ENCODE measurements around the gene SAXO1.

Gene SAXO1

GRCh38 chr9:18881758-18882157 is 151.3 kb downstream of the SAXO1 start:
- Histone ChIP-seq H3K9me3 (ENCODE audit: control extremely low read depth in 1 of 5, control insufficient read depth in 4 of 5, insufficient read depth in 2 of 5, low read depth in 1 of 5, low read length in 4 of 5) (peaks cover 0 to 4% (median 0%) of the 10 kb centered on the region in 5 experiments), H3K4me3 (ENCODE audit: control insufficient read depth in 1 of 7, extremely low read depth in 1 of 7, insufficient read depth in 4 of 7, low read depth in 2 of 7, low read length in 6 of 7) (no peak overlapping the region), H3K27me3 (replicated peaks in 2 of 5; ENCODE audit: control insufficient read depth in 4 of 5, insufficient read depth in 5 of 5, low read length in 4 of 5) (peaks cover 0 to 3% (median 0%) of the 10 kb centered on the region in 5 experiments), H3K4me1 (ENCODE audit: control extremely low read depth in 1 of 4, control insufficient read depth in 4 of 4, insufficient read depth in 4 of 4, low read length in 3 of 4) (no peaks in the 10 kb centered on the region), H3K27ac (ENCODE audit: insufficient read depth in 1 of 2, low read depth in 1 of 2, low read length in 2 of 2, poor library complexity in 1 of 2, severe bottlenecking in 2 of 2) (no peak overlapping the region), H3K36me3 (ENCODE audit: control insufficient read depth in 4 of 4, insufficient read depth in 4 of 4, low read length in 3 of 4) (no peaks in the 10 kb centered on the region)
- ChIA-PET POLR2A (no interaction called here), CTCF (no interaction called here)
- no CpG with 5 or more reads among the region's 2 CpGs for WGBS (ENCODE audit: insufficient coverage)
- DNase-seq, result no peak

DNA sequence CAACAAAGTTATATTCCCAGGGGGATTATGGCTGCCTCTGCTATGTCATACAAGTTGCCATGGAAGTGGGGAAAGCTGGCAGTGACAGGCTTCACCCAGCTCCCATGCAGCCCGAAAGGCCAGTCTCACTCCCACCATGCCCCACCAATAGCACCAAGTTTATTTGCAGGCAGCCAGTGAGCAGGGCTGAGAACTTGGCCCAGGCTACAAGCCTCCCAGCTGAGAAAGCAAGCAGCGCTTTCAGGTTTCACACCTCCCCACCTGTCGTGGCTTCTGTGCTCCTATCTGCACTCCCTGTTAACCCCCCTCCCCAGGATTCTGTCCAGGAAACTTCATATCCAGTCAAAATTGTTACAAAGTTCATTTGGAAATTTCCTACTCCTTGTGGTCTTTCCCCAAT is 155.0 kb downstream of the SAXO1 start:
- Histone ChIP-seq H3K27ac (ENCODE audit: insufficient read depth in 1 of 2, low read depth in 1 of 2, low read length in 2 of 2, poor library complexity in 1 of 2, severe bottlenecking in 2 of 2) (no peak overlapping the region), H3K27me3 (replicated peaks in 2 of 5; ENCODE audit: control insufficient read depth in 4 of 5, insufficient read depth in 5 of 5, low read length in 4 of 5) (peaks cover 0 to 3% (median 0%) of the 10 kb centered on the region in 5 experiments), H3K36me3 (ENCODE audit: control insufficient read depth in 4 of 4, insufficient read depth in 4 of 4, low read length in 3 of 4) (no peaks in the 10 kb centered on the region), H3K9me3 (ENCODE audit: control extremely low read depth in 1 of 5, control insufficient read depth in 4 of 5, insufficient read depth in 2 of 5, low read depth in 1 of 5, low read length in 4 of 5) (peaks cover 0 to 3% (median 0%) of the 10 kb centered on the region in 5 experiments), H3K4me1 (ENCODE audit: control extremely low read depth in 1 of 4, control insufficient read depth in 4 of 4, insufficient read depth in 4 of 4, low read length in 3 of 4) (no peaks in the 10 kb centered on the region), H3K4me3 (ENCODE audit: control insufficient read depth in 1 of 7, extremely low read depth in 1 of 7, insufficient read depth in 4 of 7, low read depth in 2 of 7, low read length in 6 of 7) (no peak overlapping the region)
- 95% methylated on average over 3 of the region's 3 CpGs for WGBS (ENCODE audit: insufficient coverage)
- no peak for DNase-seq
- ChIA-PET POLR2A (no interaction called here), CTCF (no interaction called here)
